Left renal pelvis (tissue), 4 donors: ENCODE data around the gene KREMEN1. TPM values are rescaled to one million over a fixed set of nuclear protein-coding genes. Genes with fewer than 3 reads are reported as not detected.
"Not testable (repeated sequence)": the region's sequence is repeated elsewhere in the genome, so short reads cannot be mapped to it uniquely, and the experiment has no call there.

Source experiments
- DNase-seq, 4 donors: peaks; one replicate each; pipeline ENCODE4 v3.0.0-alpha.2; 2013; ENCODE audit warnings: low read depth in 4 of 4, low spot score in 3 of 4
- polyA plus RNA-seq, 4 donors: library from polyadenylated mRNA; unstranded; fragments of 120-200 nt; gene quantifications; one replicate each; pipeline ENCODE4 v1.2.1, GENCODE V29; 2013; ENCODE audit not compliant: insufficient read length in 4 of 4

The KREMEN1 gene
- polyA plus RNA-seq, 4 donors, result 11.8 to 25.9 (median 21.3) TPM

DNA sequence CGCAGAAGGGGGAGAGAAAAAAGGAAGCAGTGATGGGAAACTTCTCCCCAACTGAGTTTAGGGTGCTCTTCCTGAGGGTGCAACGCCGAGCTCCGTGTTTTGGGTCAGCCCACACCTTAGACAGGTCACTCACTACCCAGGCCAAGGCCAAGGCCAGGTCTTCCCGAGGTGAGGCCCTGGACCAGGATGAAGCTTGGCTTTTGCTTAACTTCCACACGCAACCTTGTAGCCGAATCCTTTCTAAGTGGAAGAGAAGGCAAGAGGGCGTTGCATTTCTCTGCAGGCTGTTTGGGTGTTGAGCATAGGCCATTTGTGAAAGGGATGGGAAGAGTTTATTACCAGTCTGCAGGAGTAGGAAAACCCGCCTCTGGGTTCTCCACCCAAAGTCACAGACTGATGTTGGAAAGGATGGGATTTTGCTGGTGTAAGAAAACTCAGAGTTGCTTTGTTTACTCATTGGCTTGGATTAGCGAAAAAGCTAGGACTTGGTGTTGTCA lies 1.5 kb downstream of the KREMEN1 start:
- DNase-seq, result no peak

DNA sequence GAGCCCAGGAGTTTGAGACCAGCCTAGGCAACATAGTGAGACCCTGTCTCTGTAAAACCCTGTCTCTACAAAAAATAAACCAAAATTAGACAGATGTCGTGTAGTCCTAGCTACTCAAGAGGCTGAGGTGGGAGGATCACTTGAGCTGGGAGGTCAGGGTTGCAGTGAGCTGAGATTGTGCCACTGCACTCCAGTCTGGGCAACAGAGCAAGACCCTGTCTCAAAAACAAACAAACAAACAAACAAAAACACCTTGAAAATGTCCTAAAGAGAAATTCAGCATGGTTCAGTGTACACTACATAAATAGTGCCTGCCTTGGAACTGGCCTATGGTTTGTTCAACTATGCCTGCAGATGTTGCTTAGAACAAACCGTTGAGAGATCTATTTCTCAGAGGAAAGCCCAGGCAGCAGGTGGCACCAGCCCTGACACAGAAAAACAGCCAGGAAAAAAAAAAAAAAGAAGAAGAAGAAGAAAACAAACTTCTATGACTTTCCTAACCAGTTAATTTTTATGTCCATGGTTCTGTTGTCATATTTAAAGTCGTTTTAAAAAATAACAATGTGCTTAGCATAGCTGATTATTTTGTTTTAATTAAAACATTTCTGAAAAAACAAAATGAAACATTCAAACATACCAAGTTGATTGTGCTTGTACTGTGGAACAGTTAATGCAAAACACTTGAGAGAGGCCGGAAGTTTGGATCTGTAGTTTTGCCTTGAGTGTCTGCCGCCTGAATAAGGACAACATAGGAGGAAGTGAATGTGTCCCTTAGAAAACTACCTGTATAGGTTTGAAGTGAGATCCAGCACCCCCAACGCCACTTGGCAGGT lies 5.4 kb downstream of the KREMEN1 start:
- DNase-seq, result no peak

DNA sequence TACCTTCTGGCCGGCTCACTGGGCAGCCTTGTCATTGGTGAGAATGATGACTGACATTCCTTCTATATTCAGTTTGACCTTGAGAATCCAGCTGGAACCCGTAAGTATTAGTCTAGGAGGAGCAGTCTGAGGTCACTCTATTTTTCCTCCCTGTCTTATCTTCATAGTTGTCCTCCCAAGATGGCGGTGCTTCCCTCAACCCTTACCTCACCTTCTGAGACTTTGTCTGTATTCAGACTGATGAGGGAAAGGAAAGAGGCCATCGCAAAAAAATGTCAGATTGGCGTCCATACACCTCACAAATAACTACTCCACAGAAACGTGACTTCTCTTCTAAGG lies 6.0 kb downstream of the KREMEN1 start:
- no peak for DNase-seq

DNA sequence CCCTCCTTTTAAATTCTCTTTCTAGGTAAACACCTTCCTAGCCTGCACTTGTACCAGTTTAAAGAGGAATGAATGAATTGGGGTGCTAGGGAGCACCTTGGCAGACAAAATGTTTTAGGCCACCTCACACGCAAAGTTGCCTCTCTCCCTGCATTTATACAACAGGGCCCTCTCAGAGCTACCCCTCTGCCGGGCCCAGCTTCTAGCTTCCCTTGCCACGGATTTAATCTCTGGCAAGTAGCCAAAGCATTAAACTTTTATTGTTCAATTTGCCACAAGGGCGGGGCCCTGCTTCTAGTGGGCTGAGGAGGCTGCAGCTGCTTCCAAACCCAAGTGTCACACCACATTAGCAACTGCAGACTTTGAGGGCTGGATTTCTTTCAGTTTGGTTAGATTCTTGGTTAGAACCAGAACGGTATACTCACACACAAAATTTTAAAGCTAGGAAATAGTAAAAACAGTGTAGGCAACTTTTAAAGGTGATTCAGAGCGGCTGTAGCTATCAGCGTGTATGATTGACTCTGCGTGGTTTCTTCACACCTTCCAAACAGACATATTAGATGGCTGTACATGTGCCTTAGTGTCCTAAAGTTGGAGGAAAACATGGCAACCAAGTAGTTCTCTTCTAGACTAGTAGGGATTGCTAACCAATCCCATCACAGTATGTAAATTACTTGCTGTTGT lies 6.5 kb downstream of the KREMEN1 start:
- DNase-seq, result no peak

DNA sequence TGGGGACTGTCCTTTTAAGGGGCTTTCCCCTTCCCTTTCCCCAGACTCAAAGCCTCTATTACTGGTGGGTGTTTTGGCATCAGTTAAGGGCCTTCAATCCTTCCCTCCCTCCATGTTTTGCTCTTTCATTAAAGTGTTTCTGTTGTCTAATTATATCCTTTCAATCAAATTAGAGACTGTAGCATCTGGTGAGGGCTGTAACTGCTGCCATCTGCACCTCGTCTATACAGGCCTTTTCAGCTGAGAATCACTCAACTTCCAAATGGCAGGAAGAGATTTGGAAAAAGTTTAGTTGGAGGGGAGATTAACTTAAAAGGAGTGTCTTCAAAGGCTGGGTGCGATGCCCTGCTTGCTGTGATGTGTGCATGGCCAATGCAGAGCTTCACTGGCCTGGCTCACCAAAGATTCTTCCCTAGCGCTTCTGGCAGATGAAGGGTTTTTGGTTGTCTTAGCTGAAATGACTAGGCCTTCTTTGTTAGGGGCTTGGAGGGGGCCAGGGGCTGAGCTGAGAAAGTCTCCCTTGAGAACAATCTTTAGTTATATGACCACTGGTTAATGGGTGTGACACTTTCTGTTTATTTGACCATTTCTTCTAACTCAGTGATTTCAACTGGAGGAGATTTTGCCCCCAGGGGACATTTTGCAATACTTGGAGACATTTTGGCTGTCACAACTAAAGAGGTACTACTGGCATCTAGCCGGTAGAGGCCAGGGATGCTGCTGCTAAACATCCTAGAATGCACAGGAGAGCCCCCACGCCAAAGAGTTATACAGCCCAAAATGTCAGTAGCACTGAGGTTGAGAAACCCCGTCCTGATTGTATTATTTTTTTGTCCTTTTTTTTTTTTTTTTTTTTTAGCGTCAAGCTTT lies 7.5 kb downstream of the KREMEN1 start:
- DNase-seq, result no peak

- DNase-seq, result no peak
Measured at GRCh38 chr22:29081517-29082236, 8.8 kb downstream of the KREMEN1 start.

GRCh38 chr22:29082826-29083545 lies 10.2 kb downstream of the KREMEN1 start:
- DNase-seq, result no peak

- DNase-seq, result not testable (repeated sequence)
Measured at GRCh38 chr22:29083576-29083932, 10.7 kb downstream of the KREMEN1 start.

- DNase-seq, result no peak
Measured at GRCh38 chr22:29083933-29084591, 11.2 kb downstream of the KREMEN1 start.

DNA sequence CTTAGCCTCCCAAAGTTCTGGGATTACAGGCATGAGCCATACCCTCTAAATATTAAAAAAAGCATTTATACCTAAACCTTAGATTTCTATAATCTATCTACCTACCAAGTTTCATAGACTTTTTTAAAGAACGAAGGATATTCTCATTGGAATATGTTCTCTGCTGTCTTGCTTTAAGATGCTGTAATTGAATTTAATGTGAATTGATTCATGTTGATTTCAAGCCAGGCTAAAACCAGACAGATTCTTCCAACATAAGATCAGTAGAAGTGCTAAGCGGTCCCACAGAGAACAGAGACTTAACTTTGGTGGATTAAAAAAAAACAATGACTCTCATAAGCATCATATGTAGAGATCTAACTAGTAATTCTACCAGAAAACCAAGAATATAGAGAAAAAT lies 14.2 kb downstream of the KREMEN1 start:
- no peak for DNase-seq

GRCh38 chr22:29088809-29089208 lies 16.0 kb downstream of the KREMEN1 start:
- DNase-seq, result no peak

GRCh38 chr22:29089507-29089906 lies 16.7 kb downstream of the KREMEN1 start:
- DNase-seq, result no peak

DNA sequence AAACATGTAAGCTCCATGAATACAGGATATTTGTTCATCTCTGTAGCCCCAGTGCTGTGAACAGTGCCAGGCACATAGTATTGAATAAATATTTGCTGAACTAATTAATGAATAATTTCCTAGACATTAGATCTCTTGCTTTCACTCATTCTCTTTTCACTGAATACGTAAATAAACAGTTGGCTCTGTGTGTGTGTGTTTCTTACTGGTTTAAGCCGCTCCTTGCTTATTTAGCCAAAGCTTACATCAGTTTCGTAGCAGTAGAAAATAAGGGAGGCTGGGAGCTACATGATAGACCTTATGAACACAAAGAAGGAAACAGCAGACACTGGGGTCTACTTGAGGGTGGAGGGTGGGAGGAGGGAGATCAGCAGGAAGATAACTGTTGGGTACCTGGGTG lies 17.2 kb downstream of the KREMEN1 start:
- no peak for DNase-seq

GRCh38 chr22:29092243-29092642 lies 19.4 kb downstream of the KREMEN1 start:
- DNase-seq, result no peak

- DNase-seq, result no peak
Measured at GRCh38 chr22:29093030-29093429, 20.2 kb downstream of the KREMEN1 start.

DNA sequence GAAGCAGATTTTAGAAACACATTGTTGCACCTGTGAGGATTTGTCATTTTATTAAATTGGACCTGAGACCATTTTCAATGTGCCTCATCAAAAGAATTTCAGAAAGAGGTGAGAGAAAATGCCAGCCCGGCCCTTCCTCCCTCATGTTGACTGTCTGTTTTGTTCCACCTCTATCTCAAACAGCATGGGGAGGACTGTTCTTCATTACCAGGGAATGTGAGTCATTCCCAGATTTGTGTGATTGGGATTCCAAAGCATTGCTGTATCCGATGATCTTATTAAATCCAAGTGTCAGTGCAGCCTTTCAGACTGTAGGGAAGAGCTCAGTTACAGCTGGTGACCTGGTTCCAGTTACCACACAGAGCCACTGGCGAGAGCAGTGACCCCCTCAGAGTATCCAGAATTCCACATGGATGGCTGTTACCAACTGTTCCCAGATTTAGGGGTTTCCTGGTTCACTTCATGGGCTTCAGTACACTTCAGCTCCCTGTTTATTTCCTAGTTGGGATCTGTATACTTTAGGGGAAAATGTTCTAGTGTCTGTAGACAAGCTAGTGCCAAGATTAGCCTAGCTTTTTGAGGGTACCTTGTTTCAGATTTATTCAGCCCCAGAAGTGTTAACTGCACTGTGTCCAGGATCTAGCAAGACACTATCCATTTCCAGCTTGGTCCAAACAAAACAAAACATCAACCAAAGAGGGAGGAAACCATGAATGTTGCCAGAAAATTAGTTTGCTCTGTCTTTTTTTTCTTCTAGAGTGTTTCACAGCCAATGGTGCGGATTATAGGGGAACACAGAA lies 20.9 kb downstream of the KREMEN1 start:
- peak in 1 of 4 donors; percentile 57 for DNase-seq

- DNase-seq, result no peak
Measured at GRCh38 chr22:29095459-29095858, 22.6 kb downstream of the KREMEN1 start.
